ENCODE data around the gene PRKCA.
"Not testable (repeated sequence)": the region's sequence is repeated elsewhere in the genome, so short reads cannot be mapped to it uniquely, and the experiment has no call there.

PRKCA gene

DNA sequence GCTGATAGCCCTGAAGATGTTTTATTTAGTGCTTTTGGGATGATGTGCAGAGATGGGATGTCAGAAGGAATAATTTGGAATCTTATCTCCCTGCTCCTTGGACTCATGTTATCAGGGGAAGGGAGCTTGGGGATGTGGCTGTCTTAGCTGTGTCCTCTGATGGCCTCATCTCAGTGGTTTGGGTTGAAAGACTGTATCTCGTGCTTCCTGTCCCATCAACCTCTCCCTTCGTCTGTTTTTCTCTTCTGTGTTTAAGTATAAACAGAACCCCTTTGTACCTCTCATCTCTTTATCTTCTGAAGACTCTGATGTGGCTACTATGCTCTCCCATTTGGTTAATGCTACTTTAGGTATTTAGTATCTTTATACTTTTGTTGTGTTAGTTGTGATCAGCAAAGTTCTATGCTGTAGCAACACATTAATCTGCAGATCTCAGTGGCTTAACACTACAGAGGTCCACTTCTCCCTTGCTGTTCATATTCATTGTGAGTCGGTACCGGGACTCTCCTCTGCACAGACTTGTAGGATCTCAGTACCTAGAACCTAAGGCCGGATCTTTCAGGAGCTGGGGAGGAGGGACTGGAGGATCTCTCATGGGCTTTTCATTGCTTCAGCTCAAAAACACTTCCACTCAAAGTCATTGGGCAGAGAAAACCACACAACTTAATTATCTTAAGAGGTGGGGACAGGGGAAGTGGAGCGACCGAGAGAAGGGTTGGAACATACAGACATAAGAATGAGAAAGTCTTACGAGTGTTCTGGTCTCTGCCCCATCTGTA is 28.8 kb downstream of the PRKCA start:
- DNase-seq = no peak

DNA sequence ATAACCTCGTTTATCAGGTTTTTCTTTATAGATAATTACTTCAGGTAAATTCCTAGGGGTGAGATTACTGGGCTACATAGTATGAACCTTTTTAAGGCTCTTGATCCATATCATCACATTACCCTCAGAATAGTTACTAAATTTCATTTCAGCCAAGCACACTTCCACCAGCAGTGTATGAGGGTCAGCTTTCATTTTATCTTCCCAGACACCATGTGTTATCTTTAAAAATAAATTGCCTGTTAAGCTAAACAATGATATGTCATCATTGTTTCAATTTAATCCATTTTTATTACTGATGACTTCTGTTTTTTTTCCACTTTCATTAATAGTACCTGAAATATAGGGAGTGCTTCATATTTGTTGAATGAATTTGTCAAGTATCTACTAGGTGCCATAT is 33.4 kb downstream of the PRKCA start:
- no peak for DNase-seq

DNA sequence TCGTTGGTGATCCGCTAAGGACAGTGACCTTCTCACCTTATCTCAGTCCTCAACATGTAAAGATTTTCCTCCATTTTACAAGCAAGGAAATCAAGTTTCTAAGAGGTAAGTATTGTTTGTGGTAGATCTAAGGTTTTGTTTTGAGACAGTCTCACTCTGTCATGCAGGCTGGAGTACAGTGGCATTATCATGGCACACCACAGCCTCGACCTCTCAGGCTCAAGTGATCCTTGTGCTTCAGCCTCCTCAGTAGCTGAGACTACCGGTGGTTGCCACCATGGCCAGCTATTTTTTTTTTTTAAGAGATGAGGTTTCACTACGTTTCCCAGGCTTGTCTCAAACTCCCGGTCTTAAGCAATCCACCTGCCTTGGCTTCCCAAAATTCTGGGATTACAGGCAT is 34.9 kb downstream of the PRKCA start:
- DNase-seq = no peak

DNA sequence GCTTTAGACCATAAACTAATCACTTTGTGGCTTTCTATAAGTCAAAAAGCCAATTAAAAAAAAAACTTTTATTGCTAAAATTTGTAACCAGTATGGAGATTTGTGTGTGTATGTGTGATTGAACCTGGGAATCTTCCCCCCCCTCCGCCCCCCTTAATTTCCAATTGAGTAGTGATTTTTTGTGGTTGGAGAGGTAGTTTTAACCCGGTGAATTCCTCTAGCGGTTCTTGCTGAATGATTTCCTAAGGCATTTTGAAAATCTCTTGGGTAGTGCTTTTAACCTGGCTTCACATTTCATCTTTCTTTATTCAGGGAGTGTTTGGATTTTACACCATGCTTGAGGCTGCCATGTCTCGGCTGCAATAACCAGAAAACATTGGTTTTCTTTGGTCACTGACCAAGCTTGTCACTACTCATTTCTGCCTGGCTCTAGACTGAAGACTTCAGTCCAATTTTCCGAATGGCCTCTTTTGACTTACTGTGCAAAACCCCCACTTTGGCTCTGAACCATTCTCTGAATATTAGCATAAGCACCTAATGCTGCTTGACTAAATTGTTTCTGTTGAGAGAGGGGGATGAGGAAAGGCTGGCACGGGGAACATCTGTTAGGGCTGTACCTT is 35.6 kb downstream of the PRKCA start:
- DNase-seq = peak; percentile 41 to 73

DNA sequence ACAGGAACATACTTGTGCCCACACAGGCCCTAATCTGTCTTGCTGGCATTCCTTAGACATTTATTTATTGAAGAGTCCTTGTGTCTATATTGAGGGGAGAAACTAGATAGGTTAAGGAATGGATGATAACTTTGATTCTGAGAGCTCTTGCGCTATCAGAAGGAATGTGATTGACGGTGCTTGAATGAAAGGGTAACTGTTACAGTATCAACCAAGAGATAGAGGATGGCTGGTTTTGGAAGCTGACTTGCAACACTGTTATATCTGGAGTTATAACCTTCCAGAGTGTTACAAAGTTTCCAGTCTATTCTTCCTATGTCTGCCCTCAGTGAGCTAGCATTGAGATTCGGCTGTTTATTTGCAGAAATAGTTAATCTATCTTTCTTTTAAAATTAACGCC is 36.5 kb downstream of the PRKCA start:
- no peak for DNase-seq

DNA sequence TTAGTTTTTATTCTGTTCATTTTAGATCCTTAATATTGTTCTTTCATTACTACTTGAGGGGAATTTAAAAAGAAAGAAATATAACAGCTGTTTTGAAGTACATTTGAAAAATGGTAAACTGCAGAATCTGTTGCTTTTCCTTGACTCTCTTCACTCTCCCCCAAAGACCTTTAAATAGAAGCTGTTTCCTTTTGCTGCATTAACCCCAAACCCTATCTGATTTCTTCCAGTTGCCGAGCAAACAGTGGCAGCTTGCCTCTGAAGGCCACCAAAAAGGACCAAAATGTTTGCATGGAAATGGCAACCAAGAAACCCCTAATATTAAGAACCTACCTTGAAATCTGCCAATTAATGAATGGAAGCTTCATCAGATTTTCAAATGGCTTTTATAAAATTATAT is 37.1 kb downstream of the PRKCA start:
- no peak for DNase-seq

DNA sequence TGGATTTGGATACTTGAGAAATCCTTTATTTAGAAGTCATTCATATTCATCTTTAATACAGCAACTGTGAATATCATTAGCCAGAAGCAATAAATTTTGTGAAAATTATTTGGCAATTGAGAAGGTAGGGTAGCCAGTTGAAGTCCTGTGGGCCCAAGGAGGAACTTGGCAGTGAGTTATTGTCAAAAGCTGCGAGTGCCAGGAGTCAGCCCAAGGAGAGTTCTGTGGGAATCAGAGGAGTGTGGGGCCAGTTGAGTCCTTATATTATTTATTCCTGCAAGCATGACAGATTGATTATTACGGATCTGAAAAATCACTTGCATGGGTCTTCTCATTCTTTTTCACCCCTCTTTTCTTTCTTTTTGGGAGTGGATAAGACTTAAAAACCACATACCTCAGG is 38.3 kb downstream of the PRKCA start:
- peak; percentile 42 to 58 for DNase-seq

DNA sequence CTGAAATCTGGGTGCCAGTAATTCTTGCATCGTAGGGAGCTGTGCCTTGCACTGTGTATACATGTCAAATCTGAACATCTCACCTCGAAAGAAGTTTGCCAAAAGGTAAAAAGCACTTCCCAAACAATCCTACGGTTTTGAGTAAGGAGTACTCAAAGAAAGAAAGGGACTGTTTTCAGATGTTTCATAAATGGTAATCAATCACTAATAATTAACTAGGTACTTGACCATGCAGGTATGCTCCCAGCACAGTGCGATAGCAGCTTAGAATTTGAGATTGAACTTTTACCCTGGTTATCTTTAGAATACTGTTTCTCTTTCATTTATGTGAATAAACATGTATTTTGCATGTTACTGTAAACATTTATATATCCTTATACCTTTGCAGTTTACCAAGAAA is 39.0 kb downstream of the PRKCA start:
- no peak for DNase-seq

DNA sequence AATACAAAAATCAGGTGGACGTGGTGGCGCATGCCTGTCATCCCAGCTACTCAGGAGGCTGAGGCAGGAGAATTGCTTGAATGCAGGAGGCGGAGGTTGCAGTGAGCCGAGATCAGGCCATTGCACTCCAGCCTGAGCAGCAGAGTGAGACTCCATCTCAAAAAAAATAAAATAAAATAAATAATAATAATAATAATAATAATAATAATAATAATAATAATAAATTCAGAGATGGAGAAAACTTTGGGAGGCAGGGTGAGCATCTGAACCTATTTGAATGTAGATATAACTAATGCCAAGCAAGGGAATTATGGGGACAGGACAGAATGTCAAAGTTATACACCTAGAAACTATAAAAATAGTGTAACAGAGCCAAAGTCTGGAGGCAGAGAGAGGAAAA is 39.9 kb downstream of the PRKCA start:
- not testable (repeated sequence) for DNase-seq

DNA sequence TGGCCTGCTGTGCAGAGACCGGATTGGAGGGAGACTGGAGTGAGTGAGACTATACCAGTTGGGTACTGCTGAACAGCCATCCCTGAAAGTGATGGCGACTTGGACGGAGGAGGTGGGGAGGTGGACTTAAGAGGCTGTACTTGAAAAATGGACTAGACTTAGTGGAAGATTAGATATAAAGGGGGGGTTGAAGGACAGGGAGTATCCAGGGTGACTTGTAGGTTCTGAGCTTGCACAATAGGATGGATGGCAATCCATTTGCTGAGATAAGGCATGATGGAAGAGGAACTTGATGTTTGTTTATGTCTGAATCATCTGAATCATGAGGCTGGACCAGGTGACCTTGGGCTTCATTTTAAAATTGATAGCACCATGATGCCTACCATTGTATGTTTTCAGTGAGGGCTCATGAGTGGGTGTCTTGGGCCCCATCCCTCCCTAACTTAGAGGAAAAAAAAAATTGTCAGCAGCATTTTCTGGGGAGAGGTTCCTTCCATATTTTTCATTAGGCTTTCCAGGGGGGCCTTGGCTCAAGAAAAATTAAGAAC is 41.2 kb downstream of the PRKCA start:
- no peak for DNase-seq

DNA sequence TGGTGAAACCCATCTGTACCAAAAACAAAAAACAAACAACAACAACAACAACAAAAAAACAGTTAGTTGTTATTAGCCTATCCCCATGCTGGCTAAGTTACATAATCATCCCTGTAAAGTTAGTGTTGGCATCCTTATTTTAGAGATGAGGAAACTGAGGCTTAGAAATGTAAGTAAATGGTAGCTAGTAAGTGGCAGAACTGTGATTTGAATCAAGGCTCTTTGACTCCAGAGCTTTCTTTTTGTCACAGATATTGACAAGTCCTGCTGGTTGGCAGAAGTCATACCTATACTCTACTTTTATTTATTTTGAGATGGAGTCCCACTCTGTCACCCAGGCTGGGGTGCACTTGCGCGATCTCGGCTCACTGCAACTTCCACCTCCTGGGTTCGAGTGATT is 42.1 kb downstream of the PRKCA start:
- no peak for DNase-seq

DNA sequence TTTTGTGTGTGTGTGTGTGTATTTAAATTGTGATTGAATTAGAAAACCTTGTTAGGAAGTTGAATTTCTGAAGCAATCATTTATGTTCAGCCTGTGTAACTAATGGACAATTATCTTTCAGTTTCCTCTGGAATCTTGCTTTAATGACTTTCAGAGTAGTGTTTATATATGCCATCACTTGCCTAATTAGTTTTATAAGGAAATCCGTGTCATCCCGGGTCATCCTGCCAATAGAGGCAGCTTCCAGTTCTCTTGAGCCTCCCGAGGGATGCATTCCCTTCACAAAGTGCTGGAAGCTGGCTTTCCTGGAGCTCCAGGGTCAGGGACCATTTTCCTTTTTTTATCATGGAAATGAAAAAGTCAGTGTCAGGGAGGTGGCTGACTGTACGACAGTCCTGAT is 42.9 kb downstream of the PRKCA start:
- DNase-seq = no peak

DNA sequence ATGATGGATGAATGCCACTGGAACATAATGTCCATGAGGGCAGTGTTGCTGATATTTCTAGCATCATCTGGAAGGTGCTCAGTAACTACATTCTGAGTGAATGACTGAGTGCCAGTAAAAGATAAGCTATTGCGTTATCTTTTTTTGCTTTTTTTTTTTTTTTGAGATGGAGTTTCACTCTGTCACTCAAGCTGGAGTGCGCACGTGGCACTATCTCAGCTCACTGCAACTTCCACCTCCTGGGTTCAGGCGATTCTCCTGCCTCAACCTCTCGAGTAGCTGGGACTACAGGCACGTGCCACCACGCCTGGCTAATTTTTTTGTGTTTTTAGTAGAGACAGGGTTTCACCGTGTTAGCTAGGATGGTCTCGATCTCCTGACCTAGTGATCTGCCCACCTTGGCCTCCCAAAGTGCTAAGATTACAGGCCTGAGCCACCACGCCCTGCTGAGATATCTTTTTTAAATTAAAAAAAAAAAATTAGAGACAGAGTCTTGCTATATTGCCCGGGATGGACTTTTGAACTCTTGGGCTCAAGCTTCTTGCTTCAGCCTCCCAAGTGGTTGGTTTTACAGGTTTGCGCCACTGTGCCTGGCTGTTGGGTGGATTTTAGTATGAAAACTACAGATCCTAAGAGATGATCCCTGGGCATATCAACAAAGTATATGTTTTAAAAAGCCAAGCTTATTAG is 43.7 kb downstream of the PRKCA start:
- DNase-seq = not testable (repeated sequence)

DNA sequence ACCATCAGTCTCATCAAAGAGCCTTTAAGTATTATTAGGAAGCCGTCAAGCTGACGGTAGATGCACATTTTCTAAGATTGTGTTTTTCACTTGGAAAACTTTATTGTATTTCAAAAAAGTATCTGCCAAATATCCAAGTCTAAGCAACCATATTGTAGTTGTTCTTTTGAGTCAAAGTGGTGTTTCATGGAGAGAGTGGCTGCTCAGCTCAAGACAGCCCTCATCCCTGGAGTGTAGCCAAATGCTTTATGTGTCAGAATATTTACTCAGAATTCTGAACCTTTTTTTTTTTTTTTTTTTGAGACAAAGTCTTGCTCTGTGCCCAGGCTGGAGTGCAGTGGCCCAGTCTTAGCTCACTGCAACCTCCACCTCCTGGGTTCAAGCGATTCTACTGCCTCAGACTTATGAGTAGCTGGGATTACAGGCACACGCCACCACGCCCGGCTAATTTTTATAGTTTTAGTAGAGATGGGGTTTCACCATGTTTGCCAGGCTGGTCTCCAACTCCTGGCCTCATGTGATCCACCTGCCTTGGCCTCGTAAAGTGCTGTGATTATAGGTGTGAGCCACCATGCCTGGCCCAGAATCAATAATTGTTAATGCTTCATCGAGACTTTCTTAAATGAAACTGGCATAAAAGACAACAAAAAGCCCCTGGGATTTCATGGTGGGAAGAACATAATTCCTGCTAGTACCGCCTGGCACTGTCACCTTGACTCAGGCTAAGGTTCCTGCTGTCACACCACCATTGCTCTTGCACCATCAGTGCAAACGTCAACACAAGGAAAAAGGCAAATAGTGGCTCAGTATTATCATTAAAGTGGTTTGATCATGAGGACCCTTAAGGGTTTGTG is 45.5 kb downstream of the PRKCA start:
- DNase-seq = peak; percentile 41 to 66

DNA sequence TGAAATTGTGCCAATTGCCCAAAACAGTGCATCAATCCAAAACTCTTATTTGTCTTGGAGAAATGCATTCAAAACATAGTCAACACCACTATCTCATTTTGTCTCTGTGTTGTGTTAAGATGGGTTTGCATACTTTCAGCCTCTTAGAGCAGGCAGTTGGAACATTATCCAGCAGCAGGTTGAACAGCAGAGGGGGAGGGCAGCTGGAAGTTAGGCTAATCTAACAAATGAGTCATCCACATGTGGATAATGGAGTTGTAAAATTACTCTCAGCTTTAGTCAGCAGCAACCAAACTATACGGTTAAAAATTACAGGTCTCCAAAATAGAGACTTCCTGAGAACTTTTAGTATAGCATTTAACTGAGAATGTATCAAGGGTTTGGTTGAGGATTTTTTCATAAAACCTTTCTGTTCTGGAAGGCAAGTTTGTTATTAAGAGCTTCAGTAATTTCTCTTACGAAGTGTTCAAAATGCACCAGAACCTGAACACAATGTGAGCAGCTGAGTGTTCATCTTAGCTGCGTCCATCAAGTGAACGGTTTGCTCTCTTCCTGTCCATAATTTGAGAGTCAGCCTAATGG is 46.3 kb downstream of the PRKCA start:
- peak in 1 of 2 experiments; percentile 24 for DNase-seq

DNA sequence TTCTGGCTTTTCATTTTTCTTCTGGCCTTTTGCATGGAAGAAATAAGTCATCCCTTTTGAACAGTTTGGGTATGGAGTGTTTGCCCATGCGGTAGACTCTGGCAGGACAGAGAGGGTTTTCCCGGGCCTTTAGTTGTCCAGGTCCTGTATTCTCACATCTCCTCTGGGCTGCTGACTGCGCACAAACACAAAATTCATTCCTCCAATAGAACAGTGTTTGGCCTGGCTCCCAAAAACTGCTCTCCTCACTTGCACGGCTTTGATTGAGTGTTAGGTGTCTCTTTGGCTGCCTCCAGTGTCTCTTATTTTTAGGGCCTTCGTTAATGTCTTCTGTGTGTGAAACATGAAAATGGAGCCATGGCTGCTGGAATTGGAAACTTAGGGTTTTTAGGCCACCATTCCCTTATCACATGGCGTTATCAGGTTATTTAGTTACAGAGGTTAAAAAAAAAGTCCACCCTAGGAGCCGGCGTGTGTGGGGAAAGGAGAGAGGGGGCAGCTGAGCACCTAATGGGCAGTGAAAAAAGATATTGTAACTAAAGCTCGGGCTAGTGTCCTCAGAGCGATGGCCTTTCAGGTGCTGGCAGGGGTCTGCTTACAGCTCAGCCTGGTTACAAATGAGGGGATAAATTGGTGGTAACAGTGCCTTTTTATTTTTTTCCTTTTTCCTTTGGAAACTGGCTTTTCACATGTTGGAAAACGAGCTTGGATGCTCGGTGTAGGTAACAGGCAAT is 47.3 kb downstream of the PRKCA start:
- DNase-seq = no peak

DNA sequence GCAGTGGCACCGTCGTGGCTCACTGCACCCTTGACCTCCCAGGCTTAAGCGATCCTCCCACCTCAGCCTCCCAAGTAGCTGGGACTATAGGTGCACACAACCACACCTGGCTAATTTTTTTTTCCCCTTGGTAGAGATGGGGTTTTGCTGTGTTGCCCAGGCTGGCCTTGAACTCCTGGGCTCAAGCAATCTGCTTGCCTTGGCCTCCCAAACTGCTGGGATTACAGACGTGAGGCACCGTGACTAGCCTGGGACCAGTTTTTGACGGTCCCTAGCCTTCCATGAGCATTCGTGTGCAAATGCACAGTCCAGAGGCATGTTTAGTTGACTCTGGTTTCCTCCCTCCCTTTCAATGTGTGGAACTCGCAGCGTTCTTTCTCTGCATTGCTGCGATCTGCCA is 48.2 kb downstream of the PRKCA start:
- not testable (repeated sequence) for DNase-seq

DNA sequence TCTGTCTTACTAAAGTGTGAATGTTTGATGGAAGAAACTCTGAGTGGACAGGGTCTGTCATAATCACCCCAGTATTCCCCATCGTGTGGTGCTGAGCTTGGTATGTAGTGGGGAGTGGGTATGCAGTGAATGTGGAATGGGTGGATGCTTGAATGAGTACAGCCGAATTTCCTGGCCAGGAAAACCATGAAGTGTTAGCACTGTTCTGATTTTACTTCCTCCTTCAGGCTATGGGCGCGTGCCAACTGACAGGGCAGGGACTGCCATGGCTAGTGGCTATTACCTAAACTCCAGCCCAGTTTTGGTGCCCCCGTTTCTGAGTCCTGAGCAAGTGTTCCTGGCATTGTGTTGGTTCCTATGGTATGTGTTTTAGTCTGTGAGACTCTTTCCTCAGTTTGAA is 48.6 kb downstream of the PRKCA start:
- no peak for DNase-seq

DNA sequence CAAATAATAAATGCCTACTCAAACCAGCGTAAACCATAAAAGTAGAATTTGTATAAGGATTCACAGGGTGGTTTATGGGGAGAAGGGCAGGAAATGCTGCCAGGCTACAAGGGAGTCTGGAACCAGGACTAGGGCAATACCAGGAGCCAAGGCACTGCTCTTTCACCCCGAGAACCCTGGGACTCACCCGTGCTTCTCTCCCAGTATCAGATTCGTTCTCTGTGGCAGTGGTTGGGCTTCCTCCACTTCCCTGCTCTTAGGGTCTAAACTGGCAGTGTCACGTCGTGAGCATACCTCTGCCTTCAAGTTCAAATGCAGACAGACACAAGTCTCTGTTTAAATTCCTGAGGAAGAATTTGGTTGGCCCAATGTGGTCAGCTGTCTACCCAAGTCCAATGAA is 49.3 kb downstream of the PRKCA start:
- DNase-seq = no peak

DNA sequence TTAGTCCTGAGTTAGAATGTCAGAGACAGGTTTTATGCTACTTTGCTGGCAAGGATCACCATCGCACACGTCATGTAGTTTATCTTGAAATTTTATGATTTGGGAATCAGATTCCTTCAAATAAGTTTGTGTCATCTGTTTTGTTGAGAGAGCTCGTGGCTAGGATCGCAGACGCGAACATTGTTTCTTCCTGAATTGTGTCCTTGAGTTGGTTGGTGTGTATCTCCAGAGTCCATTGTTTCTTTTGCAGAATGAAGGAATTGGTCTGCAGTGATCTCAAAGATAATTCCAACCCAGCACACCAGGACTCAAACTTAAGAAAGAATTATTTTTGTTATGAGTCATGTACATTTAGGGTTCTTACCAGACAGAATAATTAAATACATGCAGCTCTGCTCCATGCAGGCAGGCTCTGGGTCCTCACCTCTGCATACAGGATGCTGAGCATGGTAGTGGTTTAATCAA is 51.6 kb downstream of the PRKCA start:
- no peak for DNase-seq

DNA sequence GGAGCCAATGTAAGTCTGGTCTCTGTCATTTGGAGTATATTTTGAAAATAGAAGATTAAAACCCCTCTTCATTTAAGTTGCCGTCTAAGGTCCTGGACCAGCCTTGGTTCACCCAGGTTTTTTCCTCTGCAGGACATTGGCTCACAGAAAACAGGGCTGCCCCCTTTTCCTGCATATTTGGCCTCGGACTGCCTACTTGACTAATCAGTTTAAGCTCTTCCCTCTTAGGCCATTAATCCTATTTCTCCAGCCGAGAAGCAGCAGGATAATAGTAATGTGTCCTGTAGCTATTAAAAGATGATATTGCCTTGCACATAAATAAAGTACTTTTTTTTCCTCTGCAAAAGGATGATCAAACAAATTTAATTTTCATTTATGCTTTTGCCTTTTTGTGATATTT is 52.1 kb downstream of the PRKCA start:
- DNase-seq = no peak

DNA sequence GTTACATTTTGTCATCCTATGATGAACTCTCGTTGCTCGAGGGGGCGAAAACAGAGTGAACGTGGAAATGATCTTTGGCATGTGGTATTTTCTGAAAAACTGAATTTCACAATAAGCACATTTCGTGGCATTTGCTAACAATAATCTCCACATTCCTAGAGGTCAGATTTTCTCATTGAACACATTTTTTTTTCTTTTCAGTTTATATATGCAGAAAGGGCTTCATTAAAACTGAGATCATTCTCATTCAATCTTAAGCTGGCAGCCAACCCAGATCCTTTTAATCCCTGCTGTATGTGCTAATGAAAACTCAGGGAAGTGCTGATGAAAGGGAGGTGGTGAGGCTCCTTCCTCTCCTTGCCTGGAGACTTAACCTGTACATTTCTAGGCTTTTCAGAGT is 52.6 kb downstream of the PRKCA start:
- no peak for DNase-seq

Data from NCI-H446 (cell line).